BE2C (cell line): ENCODE results near the gene ADIPOR2. TPM values are rescaled to one million over a fixed set of nuclear protein-coding genes. Genes with fewer than 3 reads are reported as not detected.

Source experiments
- DNase-seq: peaks from one replicate; pipeline ENCODE4 v3.0.0-alpha.2; 2020
- H3K27me3 ChIP-seq: fragments of 250-450 bp; sonication (Bioruptor Pico); 2 replicates; pipeline ENCODE4 v1.5.1; 2020; ENCODE audit warnings: mild to moderate bottlenecking
- H3K36me3 ChIP-seq: fragments of 250-450 bp; sonication (Bioruptor Pico); 2 replicates; pipeline ENCODE4 v1.5.1; 2020; ENCODE audit warnings: mild to moderate bottlenecking
- H3K4me1 ChIP-seq: fragments of 250-450 bp; sonication (Bioruptor Pico); 2 replicates; pipeline ENCODE4 v1.5.1; 2020
- H3K4me3 ChIP-seq: 2 replicates; pipeline ENCODE4 v1.5.1; 2011; ENCODE audit warnings: low read depth, low read length
- H3K9me3 ChIP-seq: fragments of 250-450 bp; sonication (Bioruptor Pico); 2 replicates; pipeline ENCODE4 v1.5.1; 2020
- polyA plus RNA-seq: library from polyadenylated mRNA; unstranded; fragments of >200 nt; gene quantifications from one replicate; pipeline ENCODE4 v1.2.1, GENCODE V29; 2012; ENCODE audit warnings: low read depth, missing spikeins; ENCODE audit not compliant: insufficient read length, insufficient read depth
- TF ChIP-seq, protein P1 (sequence below): IDR thresholded peaks from 2 replicates; pipeline ENCODE4 v1.5.1; 2012; ENCODE audit warnings: mild to moderate bottlenecking, low read depth, low read length

ADIPOR2 gene, protein sequence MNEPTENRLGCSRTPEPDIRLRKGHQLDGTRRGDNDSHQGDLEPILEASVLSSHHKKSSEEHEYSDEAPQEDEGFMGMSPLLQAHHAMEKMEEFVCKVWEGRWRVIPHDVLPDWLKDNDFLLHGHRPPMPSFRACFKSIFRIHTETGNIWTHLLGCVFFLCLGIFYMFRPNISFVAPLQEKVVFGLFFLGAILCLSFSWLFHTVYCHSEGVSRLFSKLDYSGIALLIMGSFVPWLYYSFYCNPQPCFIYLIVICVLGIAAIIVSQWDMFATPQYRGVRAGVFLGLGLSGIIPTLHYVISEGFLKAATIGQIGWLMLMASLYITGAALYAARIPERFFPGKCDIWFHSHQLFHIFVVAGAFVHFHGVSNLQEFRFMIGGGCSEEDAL
- polyA plus RNA-seq, result 41.9 TPM

DNA sequence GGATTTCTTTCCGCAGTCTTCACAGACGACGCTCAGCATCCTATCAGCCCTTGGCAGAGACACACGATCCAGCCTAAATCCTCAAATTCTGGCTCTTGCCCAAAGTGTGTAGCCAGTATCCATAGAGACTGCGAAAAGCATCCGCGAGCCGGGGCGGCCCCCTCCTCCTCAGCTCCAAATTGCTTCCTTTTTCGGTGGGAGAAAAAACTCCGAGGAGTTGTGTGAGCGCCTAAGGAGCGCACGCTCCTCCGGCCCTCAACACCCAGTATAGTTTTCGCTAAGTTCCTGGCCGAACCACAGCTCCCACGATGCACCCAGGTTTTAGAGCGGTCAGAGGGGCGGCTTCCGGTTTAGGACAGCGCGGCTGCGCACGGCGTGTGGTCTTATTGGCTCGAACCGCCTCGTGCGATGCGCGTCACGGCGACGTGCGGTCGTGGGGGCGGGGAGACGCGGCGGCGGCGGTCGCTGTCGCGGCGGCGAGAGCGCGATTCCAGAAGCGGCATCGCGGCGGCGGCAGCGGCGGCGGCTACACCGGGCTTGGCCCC is at the start of gene ADIPOR2:
TSS of gene ADIPOR2 (plus strand) at position 493 of the 545 bp plus-strand sequence. CDS start 63,274 bp downstream, outside the sequence.
- Histone ChIP-seq H3K9me3 (no peaks in the 10 kb centered on the region), H3K27me3 (no peaks in the 10 kb centered on the region), H3K36me3 (no peaks in the 10 kb centered on the region), H3K4me1 (no peaks in the 10 kb centered on the region), H3K4me3 (peak within 1 kb of the TSS; percentile 77)
- TF ChIP-seq, protein P1, sequence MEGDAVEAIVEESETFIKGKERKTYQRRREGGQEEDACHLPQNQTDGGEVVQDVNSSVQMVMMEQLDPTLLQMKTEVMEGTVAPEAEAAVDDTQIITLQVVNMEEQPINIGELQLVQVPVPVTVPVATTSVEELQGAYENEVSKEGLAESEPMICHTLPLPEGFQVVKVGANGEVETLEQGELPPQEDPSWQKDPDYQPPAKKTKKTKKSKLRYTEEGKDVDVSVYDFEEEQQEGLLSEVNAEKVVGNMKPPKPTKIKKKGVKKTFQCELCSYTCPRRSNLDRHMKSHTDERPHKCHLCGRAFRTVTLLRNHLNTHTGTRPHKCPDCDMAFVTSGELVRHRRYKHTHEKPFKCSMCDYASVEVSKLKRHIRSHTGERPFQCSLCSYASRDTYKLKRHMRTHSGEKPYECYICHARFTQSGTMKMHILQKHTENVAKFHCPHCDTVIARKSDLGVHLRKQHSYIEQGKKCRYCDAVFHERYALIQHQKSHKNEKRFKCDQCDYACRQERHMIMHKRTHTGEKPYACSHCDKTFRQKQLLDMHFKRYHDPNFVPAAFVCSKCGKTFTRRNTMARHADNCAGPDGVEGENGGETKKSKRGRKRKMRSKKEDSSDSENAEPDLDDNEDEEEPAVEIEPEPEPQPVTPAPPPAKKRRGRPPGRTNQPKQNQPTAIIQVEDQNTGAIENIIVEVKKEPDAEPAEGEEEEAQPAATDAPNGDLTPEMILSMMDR, result no peak
- peak; percentile 97 for DNase-seq

DNA sequence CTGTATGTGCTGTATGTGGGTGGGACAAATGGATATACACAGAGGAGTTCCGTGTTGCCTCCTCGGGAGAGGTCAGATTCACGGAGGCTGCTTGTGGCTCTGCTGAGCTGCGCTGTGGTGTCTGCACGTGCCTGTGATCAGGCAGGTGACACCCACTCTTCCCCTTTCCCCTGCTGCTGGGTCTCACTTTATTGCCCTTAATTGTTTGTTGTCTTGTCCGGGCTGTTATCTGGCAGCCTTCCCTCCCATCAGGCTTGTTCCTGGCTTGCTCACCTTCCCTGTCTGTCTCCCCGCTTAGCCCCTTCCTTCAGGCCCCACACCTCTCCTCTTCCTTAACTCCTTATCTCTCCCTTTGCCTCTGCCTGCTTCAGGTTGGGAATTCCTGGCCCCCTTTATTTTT is 48.4 kb upstream of the ADIPOR2 start:
- no peaks in the 10 kb centered on the region for H3K36me3 ChIP-seq
- no peak for DNase-seq
- H3K4me3 ChIP-seq, result no peak overlapping the region
- peaks cover 13% of the 10 kb centered on the region for H3K4me1 ChIP-seq
- H3K9me3 ChIP-seq, result no peaks in the 10 kb centered on the region
- TF ChIP-seq, protein P1, result no peak
- H3K27me3 ChIP-seq, result no peaks in the 10 kb centered on the region

DNA sequence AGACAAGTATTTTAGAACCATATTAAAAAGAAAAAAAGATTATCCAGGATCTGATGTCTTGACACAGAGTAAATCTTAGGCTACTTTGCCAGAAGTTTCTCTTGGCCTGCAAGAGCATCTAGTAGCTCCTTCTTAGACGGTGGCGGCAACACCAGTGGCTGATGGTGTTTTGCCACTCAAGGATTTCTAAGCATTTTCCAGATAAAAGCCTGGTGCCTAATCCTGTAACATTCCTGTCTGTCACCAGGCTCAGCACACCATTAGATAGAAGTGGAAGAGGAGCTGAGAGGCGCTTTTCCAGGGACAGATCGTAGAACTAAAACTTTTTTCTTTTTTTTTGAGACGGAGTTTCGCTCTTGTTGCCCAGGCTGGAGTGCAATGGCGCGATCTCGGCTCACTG is 47.8 kb upstream of the ADIPOR2 start:
- Histone ChIP-seq H3K9me3 (no peaks in the 10 kb centered on the region), H3K27me3 (no peaks in the 10 kb centered on the region), H3K4me3 (no peak overlapping the region), H3K36me3 (no peaks in the 10 kb centered on the region), H3K4me1 (peaks cover 13% of the 10 kb centered on the region)
- no peak for DNase-seq
- TF ChIP-seq, protein P1, result no peak

DNA sequence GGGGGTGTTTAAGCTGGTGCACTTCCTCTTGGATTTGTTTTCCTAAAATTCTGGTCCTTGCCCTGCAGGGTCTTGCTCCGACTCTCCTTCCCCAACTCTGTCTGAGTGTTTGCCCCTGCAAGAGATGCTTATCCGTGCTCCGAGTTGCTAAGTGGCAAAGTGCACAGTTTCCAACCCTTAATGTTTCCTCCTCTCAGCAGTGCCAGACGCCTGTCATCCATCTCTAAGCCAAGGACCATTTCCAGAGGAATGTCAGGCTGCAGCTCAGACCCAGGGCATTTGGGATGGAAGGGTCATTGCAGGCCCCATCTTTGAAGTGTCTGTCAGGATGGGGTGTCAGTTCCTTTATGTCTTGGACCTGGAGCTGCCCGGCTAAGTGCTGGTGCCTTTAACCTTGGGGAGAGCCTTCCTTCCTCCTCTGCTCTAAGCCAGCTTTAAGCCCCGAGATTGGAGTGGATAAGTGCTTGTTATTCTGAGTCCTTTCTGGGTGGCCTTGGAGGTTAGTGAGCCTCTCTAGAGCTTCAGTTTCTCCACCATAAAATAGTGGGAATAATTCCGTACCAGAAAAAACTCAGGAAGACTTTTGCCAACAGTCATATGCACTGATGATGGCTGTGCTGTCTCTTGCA is 46.9 kb upstream of the ADIPOR2 start:
- Histone ChIP-seq H3K9me3 (no peaks in the 10 kb centered on the region), H3K4me3 (no peak overlapping the region; the same call in 1 of the 2 replicates), H3K4me1 (peaks cover 13% of the 10 kb centered on the region), H3K27me3 (no peaks in the 10 kb centered on the region), H3K36me3 (no peaks in the 10 kb centered on the region)
- no peak for DNase-seq
- TF ChIP-seq, protein P1, result no peak

DNA sequence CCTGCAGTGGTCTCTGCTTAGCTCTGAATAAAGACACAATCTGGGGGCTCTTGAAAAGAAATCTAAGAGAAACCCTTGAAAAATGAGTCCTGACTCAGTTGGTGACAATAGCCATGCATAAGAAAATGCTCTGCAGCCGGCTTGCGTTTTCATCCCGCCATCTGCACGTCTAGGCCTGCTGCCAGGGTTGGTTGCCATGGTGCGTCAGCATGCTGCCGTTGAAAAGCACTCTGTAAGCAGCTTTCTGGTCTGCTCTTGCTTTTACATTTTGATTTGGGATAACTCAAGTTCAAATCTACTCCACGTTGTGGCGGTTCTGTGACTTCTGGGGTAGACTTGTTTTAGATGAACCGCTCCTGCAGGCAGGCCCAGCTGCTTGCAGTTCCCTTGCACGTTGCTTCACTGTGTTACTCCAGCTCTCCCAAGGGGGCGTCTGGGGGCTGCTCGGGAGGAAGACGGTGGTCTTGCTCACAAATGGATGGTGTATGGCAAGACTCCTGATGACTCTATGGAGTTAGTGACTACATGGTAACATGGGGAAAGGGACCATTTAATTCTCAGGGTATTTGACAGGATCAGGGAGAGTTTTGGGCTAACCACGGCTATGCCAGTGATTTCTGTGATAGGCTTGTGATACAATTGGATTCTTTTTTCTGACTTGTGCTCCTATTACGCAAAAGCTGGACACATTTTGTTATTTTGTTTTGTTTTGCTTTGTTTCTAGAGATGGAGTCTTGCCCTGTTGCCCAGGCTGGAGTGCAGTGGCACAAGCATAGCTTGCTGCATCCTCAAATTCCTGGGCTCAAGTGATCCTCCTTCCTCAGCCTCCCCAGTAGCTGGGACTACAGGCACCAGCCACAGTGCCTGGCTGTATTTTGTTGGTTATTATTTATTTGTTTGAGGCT is 46.1 kb upstream of the ADIPOR2 start:
- peak overlapping the region; percentile 25; the same call in 1 of the 2 replicates for H3K4me3 ChIP-seq
- no peaks in the 10 kb centered on the region for H3K36me3 ChIP-seq
- no peaks in the 10 kb centered on the region for H3K27me3 ChIP-seq
- TF ChIP-seq, protein P1, result no peak
- H3K4me1 ChIP-seq, result peaks cover 13% of the 10 kb centered on the region
- peak; percentile 79 for DNase-seq
- no peaks in the 10 kb centered on the region for H3K9me3 ChIP-seq
